Keratinocyte (primary cell): ENCODE results near the gene SLC12A6. TPM values are rescaled to one million over a fixed set of nuclear protein-coding genes. Genes with fewer than 3 reads are reported as not detected.

ENCODE experiments used
- DNase-seq: peaks from one replicate; pipeline ENCODE4 v3.0.0-alpha.2; 2011; ENCODE audit warnings: low read depth, missing footprints, low spot score
- FAIRE-seq: peaks from 2 replicates; lab custom pipeline; 2011; peaks lifted over from hg19 to GRCh38; lab: Jason Lieb, UNC
- H2AFZ ChIP-seq: 2 replicates; pipeline ENCODE4 v1.6.0; 2012; ENCODE audit warnings: low read length, control low read depth, inconsistent platforms; ENCODE audit not compliant: control insufficient read depth
- H3K27ac ChIP-seq: 2 replicates; pipeline ENCODE4 v1.5.1; 2011; ENCODE audit warnings: low read length; ENCODE audit not compliant: control insufficient read depth, insufficient read depth
- H3K27me3 ChIP-seq: 3 replicates; pipeline ENCODE4 v1.6.0; 2011; ENCODE audit warnings: low read length; ENCODE audit not compliant: control insufficient read depth, insufficient read depth; ENCODE audit errors: extremely low read depth
- H3K36me3 ChIP-seq, 2 experiments: 2 replicates in 1 of 2; 3 replicates in 1 of 2; pipeline ENCODE4 v1.5.1; 2011; ENCODE audit warnings: low read length in 2 of 2, mild to moderate bottlenecking in 1 of 2; ENCODE audit not compliant: control insufficient read depth in 2 of 2, insufficient read depth in 2 of 2; ENCODE audit errors: extremely low read depth in 1 of 2
- H3K4me1 ChIP-seq: 3 replicates; pipeline ENCODE4 v1.5.1; 2011; ENCODE audit warnings: low read length; ENCODE audit not compliant: control insufficient read depth, insufficient read depth; ENCODE audit errors: extremely low read depth
- H3K4me2 ChIP-seq: 3 replicates; pipeline ENCODE4 v1.6.0; 2011; ENCODE audit warnings: low read depth, low read length; ENCODE audit not compliant: control insufficient read depth, insufficient read depth; ENCODE audit errors: extremely low read depth
- H3K4me3 ChIP-seq, 3 experiments: fragments of 200-600 bp in 1 of 3; sonication (generic) in 1 of 3; 2 replicates in 2 of 3; 3 replicates in 1 of 3; pipeline ENCODE4 v1.5.1; 2011 to 2016; ENCODE audit warnings: low read length in 3 of 3, mild to moderate bottlenecking in 3 of 3, control low read depth in 2 of 3, inconsistent platforms in 1 of 3, low read depth in 1 of 3, mixed read lengths in 1 of 3, mixed run types in 1 of 3, moderate library complexity in 1 of 3; ENCODE audit not compliant: control insufficient read depth in 2 of 3, insufficient read depth in 2 of 3; ENCODE audit errors: extremely low read depth in 1 of 3
- H3K79me2 ChIP-seq: 2 replicates; pipeline ENCODE4 v1.6.0; 2012; ENCODE audit warnings: low read length; ENCODE audit not compliant: control insufficient read depth, insufficient read depth
- H3K9ac ChIP-seq: 3 replicates; pipeline ENCODE4 v1.6.0; 2011; ENCODE audit warnings: low read length; ENCODE audit not compliant: control insufficient read depth, insufficient read depth; ENCODE audit errors: extremely low read depth
- H3K9me1 ChIP-seq: 3 replicates; pipeline ENCODE4 v1.6.0; 2011; ENCODE audit warnings: low read length; ENCODE audit not compliant: control insufficient read depth, insufficient read depth; ENCODE audit errors: extremely low read depth
- H3K9me3 ChIP-seq: 2 replicates; pipeline ENCODE4 v1.5.1; 2012; ENCODE audit warnings: low read depth, low read length; ENCODE audit not compliant: control insufficient read depth
- H4K20me1 ChIP-seq: 3 replicates; pipeline ENCODE4 v1.6.0; 2011; ENCODE audit warnings: low read length; ENCODE audit not compliant: control insufficient read depth, insufficient read depth; ENCODE audit errors: extremely low read depth
- CTCF ChIP-seq, 3 experiments: IDR thresholded peaks in 1 of 3; conservative IDR thresholded peaks in 1 of 3; optimal IDR thresholded peaks in 1 of 3; 2 replicates in 2 of 3; 3 replicates in 1 of 3; pipeline versions ENCODE3 to v1.5.1; 2011; ENCODE audit warnings: low read length in 3 of 3, mild to moderate bottlenecking in 3 of 3, moderate library complexity in 2 of 3, control low read depth in 1 of 3, inconsistent platforms in 1 of 3; ENCODE audit not compliant: insufficient read depth in 2 of 3; ENCODE audit errors: extremely low read depth in 1 of 3
- EZH2 ChIP-seq: IDR thresholded peaks from one replicate; pipeline ENCODE4 v1.6.1; 2012; ENCODE audit warnings: inconsistent platforms, mild to moderate bottlenecking, low read length, moderate library complexity
- dilution Hi-C: fragments of 300-500 bp; cut with MboI; formaldehyde crosslinking; loops from one replicate; pipeline ENCODE4 v1.7.0; 2020; ENCODE audit warnings: low sequenced_read_pairs; ENCODE audit not compliant: extremely low pct_ligation_motif_present
- polyA plus RNA-seq, 5 experiments: library from polyadenylated mRNA; depleted of rRNA in 3 of 5; stranded (reverse) in 3 of 5; stranded (forward) in 1 of 5; unstranded in 1 of 5; fragments of >200 nt; gene quantifications; 1 replicate in 1 of 5; 2 replicates in 3 of 5; 3 replicates in 1 of 5; pipeline versions ENCODE4 v1.2.1 to v1.2.3, GENCODE V29; 2011 to 2012; ENCODE audit warnings: missing spikeins in 2 of 5, low read depth in 1 of 5, low replicate concordance in 1 of 5

SLC12A6 gene
- polyA plus RNA-seq, 1 donor (not counting 4 experiments of a cell fraction or from before 2014, with no cell fraction given) = 24.3 TPM

- no peak for DNase-seq
- dilution Hi-C loops = no loop called here
- no peaks in the 10 kb centered on the region for H3K9me1 ChIP-seq
- no peak for TF ChIP-seq CTCF (optimal IDR thresholded peaks at IDR 0.05 in 1 of 3, IDR thresholded peaks at IDR 0.05 in 1 of 3, conservative IDR thresholded peaks at IDR 0.05 in 1 of 3; ENCODE audit: extremely low read depth in 1 of 3, insufficient read depth in 2 of 3, low read length in 3 of 3)
- TF ChIP-seq EZH2 = no peak
- peaks cover under 1% of the 10 kb centered on the region for H3K4me1 ChIP-seq
- H3K4me2 ChIP-seq = no peak overlapping the region
- H3K79me2 ChIP-seq = no peaks in the 10 kb centered on the region
- no peaks in the 10 kb centered on the region for H3K27me3 ChIP-seq
- no peak overlapping the region for H3K4me3 ChIP-seq
- no peaks in the 10 kb centered on the region for H3K36me3 ChIP-seq
- no peak overlapping the region for H3K9ac ChIP-seq
- no peaks in the 10 kb centered on the region for H4K20me1 ChIP-seq
- no peak for FAIRE-seq
- no peaks in the 10 kb centered on the region for H3K9me3 ChIP-seq
- H2AFZ ChIP-seq = no peak overlapping the region
- H3K27ac ChIP-seq = no peak overlapping the region
Observed at GRCh38 chr15:34331809-34332208, 5.8 kb downstream of the SLC12A6 start.

GRCh38 chr15:34330279-34330678 lies 7.3 kb downstream of the SLC12A6 start:
- no peak overlapping the region for H3K9ac ChIP-seq
- H3K9me3 ChIP-seq = no peaks in the 10 kb centered on the region
- H3K79me2 ChIP-seq = no peaks in the 10 kb centered on the region
- no peaks in the 10 kb centered on the region for H4K20me1 ChIP-seq
- no peak overlapping the region for H3K4me3 ChIP-seq
- TF ChIP-seq EZH2 (no peak), CTCF (optimal IDR thresholded peaks at IDR 0.05 in 1 of 3, IDR thresholded peaks at IDR 0.05 in 1 of 3, conservative IDR thresholded peaks at IDR 0.05 in 1 of 3; ENCODE audit: extremely low read depth in 1 of 3, insufficient read depth in 2 of 3, low read length in 3 of 3) (no peak)
- dilution Hi-C loops = no loop called here
- H2AFZ ChIP-seq = no peak overlapping the region
- DNase-seq = no peak
- no peaks in the 10 kb centered on the region for H3K9me1 ChIP-seq
- H3K27me3 ChIP-seq = no peaks in the 10 kb centered on the region
- no peaks in the 10 kb centered on the region for H3K4me1 ChIP-seq
- no peak for FAIRE-seq
- H3K36me3 ChIP-seq = no peaks in the 10 kb centered on the region
- no peak overlapping the region for H3K27ac ChIP-seq
- H3K4me2 ChIP-seq = no peak overlapping the region
